Stimulated activated naive CD8-positive, alpha-beta T cell treated with anti-CD3 and anti-CD28 coated beads, Interleukin-15, Interleukin-2, amounts not matched to agents 100 U/mL and 50 U/mL, for 24 hours (primary cell): ENCODE data around the gene NOB1.
"Not testable (repeated sequence)": the region's sequence is repeated elsewhere in the genome, so short reads cannot be mapped to it uniquely, and the experiment has no call there.

Source experiments
- ATAC-seq: fragments of 150-1000 bp; cut with Tn5 transposase; one replicate; pipeline ENCODE4 v1.10.0; 2021
- DNase-seq: peaks from one replicate; pipeline ENCODE4 v3.0.0; 2021

The NOB1 gene

GRCh38 chr16:69761983-69762813 lies 7.5 kb upstream of the NOB1 start, which contains the start of gene WWP2:
TSS of gene WWP2 (plus strand) at chr16:69762332. CDS start at chr16:69787011, 24,679 bp downstream.
- DNase-seq = peak; percentile 80
- ATAC-seq = peak; percentile 90

GRCh38 chr16:69757375-69757774 lies 2.6 kb upstream of the NOB1 start:
- DNase-seq, ATAC-seq: not testable (repeated sequence)

- DNase-seq = no peak
- ATAC-seq = no peak
Observed at GRCh38 chr16:69756705-69757104, 2.0 kb upstream of the NOB1 start.

GRCh38 chr16:69754143-69754468 lies 620 bp downstream of the NOB1 start:
- ATAC-seq = no peak
- no peak for DNase-seq

- DNase-seq (no peak), ATAC-seq (no peak)
Observed at GRCh38 chr16:69748694-69749345, 5.9 kb downstream of the NOB1 start.

DNA sequence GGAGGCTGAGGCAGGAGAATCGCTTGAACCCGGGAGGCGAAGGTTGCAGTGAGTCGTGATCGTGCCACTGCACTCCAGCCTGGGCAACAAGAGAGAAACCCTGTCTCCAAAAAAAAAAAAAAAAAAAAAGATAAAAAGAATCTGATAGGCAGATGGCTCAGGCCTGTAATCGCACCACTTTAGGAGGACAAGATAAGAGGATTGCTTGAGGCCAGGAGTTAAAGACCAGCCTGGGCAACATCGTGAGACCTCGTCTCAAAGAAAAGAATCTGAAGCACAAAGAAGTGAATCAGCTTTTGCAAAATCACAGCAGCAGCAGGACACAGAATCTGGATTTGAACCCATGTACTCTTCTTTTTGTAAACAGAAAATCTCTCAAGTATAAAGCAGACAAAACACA lies 7.6 kb downstream of the NOB1 start:
- DNase-seq (no peak), ATAC-seq (no peak)

GRCh38 chr16:69745959-69746358 lies 8.8 kb downstream of the NOB1 start:
- DNase-seq (no peak), ATAC-seq (no peak)

GRCh38 chr16:69745232-69745612 lies 9.5 kb downstream of the NOB1 start:
- ATAC-seq (no peak), DNase-seq (no peak)

GRCh38 chr16:69744363-69745231 lies 10.1 kb downstream of the NOB1 start:
- ATAC-seq (no peak), DNase-seq (no peak)

- no peak for ATAC-seq
- DNase-seq = no peak
Observed at GRCh38 chr16:69741951-69742904, 12.5 kb downstream of the NOB1 start.

DNA sequence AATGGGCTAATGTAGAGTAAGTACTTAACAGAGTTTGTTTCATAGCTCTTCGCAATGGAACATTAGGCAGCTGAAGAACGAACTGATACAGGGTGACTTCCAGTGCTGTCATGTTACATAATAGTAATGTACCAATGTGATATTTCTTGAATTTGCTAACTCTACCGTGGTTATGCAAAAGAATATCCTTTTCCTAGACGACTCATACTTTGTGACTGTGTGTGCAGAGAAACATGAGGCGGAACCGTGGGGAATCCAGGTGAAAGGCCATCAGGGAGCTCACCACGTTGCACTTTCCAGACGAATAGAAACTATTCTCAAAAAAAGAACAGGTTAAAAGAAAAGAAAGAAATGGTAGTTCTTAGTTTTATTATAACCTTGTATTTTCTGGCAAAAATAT lies 13.2 kb downstream of the NOB1 start:
- no peak for DNase-seq
- ATAC-seq = no peak

DNA sequence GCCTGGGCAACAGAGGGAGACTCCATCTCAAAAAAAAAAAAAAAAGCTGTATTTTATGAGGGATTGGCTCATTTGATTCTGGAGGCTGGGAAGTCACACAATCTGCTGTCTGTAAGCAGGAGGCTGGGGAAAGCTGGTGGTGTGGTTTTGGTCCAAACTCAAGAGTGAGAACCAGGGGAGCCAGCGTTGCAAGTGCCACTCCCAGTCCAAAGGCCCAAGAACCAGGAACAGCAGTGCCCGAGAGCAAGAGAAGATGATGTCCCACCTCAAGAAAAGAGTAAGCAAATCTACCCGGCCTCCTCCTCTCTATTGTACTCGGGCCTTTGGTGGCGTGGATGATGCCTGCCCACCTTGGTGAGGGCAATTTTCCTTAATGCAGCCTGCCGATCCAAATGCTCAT lies 22.6 kb downstream of the NOB1 start:
- ATAC-seq = no peak

GRCh38 chr16:69731280-69731679 lies 23.4 kb downstream of the NOB1 start:
- not testable (repeated sequence) for ATAC-seq, DNase-seq

More for the DNA sequence above, 22.6 kb downstream of the NOB1 start:
- DNase-seq = no peak

DNA sequence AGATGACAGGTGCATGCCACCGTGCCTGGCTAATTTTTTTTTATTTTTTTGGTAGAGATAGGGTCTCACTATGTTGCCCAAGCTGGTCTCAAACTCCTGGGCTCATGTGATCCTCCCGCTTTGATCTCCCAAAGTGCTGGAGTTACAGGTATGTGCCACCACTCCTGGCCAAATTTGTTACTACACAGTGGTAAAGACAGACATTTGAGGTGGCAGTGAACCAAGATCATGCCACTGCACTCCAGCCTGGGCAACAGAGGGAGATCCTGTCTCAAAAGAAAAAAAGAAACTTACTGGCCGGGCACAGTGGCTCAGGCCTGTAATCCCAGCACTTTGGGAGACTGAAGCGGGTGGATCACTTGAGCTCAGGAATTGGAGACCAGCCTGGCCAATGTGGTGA lies 25.7 kb downstream of the NOB1 start:
- not testable (repeated sequence) for DNase-seq, ATAC-seq

GRCh38 chr16:69727916-69728270 lies 26.8 kb downstream of the NOB1 start:
- DNase-seq (no peak), ATAC-seq (no peak)

DNA sequence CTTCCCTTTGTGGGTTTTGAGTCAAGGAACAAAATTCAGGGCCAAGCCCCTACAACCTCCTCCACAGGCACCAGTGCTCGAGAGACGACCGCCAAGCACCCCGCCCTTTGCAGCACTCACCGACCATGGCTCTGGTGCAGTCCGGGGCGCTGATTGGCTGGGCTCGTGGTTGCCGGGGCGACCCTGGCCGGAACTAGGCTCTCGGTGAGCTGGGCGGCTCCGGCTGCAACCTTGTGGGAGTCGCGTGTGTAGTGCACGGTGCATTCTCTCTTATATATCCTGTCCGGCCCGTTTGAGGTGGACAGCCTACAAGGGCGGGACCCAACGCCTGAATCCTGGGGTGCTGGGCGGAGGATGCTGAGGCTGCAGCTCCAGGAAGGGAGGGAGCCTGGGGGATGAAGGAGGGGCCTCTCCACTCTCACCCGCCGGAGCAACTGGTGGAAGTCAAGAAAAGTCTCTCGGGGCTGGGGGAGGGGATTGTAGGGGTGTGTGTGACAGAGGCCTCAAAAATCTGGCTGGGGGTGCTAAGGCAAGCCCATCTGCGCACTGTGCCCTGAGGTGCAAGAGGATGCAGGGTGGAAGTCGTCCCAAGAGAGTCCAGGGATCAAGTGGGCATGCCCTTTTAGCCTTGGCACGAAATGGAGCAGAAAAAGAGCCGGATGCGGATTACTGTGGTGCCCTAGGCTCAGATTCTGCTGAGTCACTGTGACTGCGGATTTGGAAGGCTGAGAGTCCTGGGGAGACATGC lies 28.2 kb downstream of the NOB1 start, which contains the start of gene NQO1:
Gene NQO1, minus strand, starts transcription at position 248 of the 748 bp plus-strand sequence. Its CDS starts 121 bp downstream, at position 127.
- DNase-seq (peak; percentile 92), ATAC-seq (peak; percentile 100)

DNA sequence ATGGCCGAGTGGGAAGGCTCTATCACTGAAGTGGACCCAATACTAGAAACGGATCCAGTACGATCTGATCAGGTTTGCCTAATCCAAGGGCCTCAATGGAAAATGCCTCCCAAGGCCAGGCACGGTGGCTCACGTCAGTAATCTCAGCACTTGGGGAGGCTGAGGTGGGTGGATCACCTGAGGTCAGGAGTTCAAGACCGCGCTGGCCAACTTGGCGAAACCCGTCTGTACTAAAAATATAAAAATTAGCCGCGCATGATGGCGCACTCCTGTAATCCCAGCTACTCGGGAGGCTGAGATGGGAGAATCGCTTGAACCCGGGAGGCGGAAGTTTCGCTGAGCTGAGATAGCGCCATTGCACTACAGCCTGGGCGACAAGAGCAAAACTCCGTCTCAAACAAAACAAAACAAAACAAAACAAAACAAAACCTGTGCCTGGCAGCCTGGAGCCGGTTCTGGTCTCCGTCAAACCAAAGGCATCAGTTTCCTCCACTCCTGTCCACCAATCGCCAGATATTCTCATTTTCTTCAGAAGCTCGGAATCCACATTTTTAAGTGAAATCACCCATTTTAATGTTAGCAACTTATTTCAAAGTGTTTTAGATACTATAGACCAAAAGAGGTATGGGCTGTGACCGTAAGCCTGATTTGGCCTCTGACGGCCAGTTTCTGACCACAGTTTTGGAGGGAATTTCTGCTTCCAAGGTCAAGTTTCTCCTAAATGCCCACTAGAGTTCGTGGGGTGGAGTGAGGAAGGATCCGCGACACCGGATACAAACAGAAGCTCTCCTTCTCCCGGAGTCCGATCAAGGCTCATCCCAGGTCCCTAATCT lies 29.0 kb downstream of the NOB1 start:
- DNase-seq = no peak
- ATAC-seq = no peak

DNA sequence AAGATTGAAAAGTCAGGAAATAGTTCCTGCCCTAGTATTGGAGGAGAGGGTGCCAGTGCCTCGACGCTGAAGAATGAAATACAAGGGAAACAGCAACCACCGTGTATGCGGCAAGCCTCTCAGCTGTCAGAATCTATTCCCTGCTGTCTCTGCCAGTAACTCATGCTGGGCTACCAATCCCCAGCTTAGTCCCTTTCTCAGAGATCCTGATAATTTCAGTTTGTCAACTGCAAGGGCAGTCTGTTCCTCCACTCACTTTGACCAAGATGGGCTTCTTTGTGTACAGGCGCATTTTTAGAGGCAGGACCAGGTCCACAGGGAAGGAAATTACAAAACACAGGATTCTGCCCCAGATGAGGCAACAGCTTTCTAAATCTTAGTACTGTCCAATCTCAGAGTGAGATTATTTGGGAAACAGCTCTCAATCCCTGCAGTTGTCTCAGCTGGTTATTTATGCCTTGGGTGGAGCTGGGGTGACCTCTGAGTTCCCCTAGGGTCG lies 29.7 kb downstream of the NOB1 start:
- DNase-seq = no peak

DNA sequence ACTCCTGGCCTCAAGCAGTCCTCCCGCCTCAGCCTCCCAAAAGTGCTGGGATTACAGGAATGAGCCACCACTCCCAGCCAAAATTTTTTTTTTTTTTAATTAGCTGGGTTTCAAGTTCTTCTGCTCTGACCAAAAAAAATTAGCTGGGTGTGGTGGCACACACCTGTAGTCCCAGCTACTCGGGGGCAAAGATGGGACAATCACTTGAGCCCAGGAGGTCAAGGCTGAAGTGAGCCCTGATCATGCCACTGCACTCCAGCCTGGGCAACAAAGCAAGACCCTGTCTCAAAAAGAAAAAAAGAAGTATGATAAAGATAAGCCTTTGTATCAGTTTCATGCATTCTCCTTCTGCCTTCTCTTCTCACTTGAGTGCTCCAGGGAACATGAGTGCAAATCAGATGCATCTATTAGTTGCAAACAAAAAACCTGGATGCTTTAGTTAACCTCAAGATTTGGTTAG lies 30.3 kb downstream of the NOB1 start:
- DNase-seq (no peak), ATAC-seq (no peak)

More for the DNA sequence above, 29.7 kb downstream of the NOB1 start:
- ATAC-seq = no peak
